CD4-positive, alpha-beta T cell treated with Interleukin-15 for 1 hour (primary cell): ENCODE results near the gene TMEM151B.

Experiments
- DNase-seq: peaks from one replicate; pipeline ENCODE4 v3.0.0-alpha.2; 2020

The TMEM151B gene

GRCh38 chr6:44233567-44234100 lies 36.6 kb upstream of the TMEM151B start:
- no peak for DNase-seq

GRCh38 chr6:44234101-44235025 lies 35.9 kb upstream of the TMEM151B start:
- DNase-seq = no peak

- DNase-seq = no peak
These were observed 35.0 kb upstream of the TMEM151B start for GRCh38 chr6:44235269-44235668.

- no peak for DNase-seq
These were observed 34.2 kb upstream of the TMEM151B start for GRCh38 chr6:44235891-44236516.

- DNase-seq = peak; percentile 87
These were observed 33.0 kb upstream of the TMEM151B start for GRCh38 chr6:44237021-44237812.

- peak; percentile 81 for DNase-seq
These were observed 32.3 kb upstream of the TMEM151B start for GRCh38 chr6:44237813-44238433.

GRCh38 chr6:44238687-44239350 lies 31.4 kb upstream of the TMEM151B start:
- DNase-seq = no peak

- DNase-seq = no peak
These were observed 26.9 kb upstream of the TMEM151B start for GRCh38 chr6:44243345-44243744.

- DNase-seq = no peak
These were observed 24.8 kb upstream of the TMEM151B start for GRCh38 chr6:44245391-44245911.

- peak; percentile 86 for DNase-seq
These were observed 24.2 kb upstream of the TMEM151B start for GRCh38 chr6:44245912-44246662.

- DNase-seq = peak; percentile 99
These were observed 23.4 kb upstream of the TMEM151B start, which contains the start of gene HSP90AB1 for GRCh38 chr6:44246663-44247337. Gene HSP90AB1, plus strand, starts transcription at chr6:44247101. Its CDS starts 1,529 bp downstream, at chr6:44248630.

GRCh38 chr6:44247338-44248302 lies 22.6 kb upstream of the TMEM151B start:
- DNase-seq = peak; percentile 86

- no peak for DNase-seq
These were observed 21.7 kb upstream of the TMEM151B start for GRCh38 chr6:44248579-44248978.

- no peak for DNase-seq
These were observed 21.0 kb upstream of the TMEM151B start for GRCh38 chr6:44249082-44249748.

GRCh38 chr6:44250067-44250717 lies 20.1 kb upstream of the TMEM151B start:
- DNase-seq = no peak

- DNase-seq = no peak
These were observed 19.5 kb upstream of the TMEM151B start for GRCh38 chr6:44250718-44251123.

GRCh38 chr6:44251576-44252524 lies 18.4 kb upstream of the TMEM151B start:
- DNase-seq = no peak
